ENCODE data around the gene GRM4.

GRM4 gene

GRCh38 chr6:33979750-33980149 lies 166.1 kb downstream of the GRM4 start:
- no peak for DNase-seq
- in situ Hi-C loops (cut with MboI; ENCODE audit: low pct_unique_long_range_greater_than_20kb, low sequenced_read_pairs), result no loop called here

- in situ Hi-C loops (cut with MboI; ENCODE audit: low pct_unique_long_range_greater_than_20kb, low sequenced_read_pairs), result no loop called here
- DNase-seq, result no peak
Measured at GRCh38 chr6:33978412-33979150, 167.3 kb downstream of the GRM4 start.

GRCh38 chr6:33977606-33978411 lies 168.1 kb downstream of the GRM4 start:
- DNase-seq, result no peak
- in situ Hi-C loops (cut with MboI; ENCODE audit: low pct_unique_long_range_greater_than_20kb, low sequenced_read_pairs), result no loop called here

- in situ Hi-C loops (cut with MboI; ENCODE audit: low pct_unique_long_range_greater_than_20kb, low sequenced_read_pairs), result no loop called here
- DNase-seq, result no peak
Measured at GRCh38 chr6:33976437-33977360, 169.2 kb downstream of the GRM4 start.

- no peak for DNase-seq
- in situ Hi-C loops (cut with MboI; ENCODE audit: low pct_unique_long_range_greater_than_20kb, low sequenced_read_pairs), result no loop called here
Measured at GRCh38 chr6:33975661-33976436, 170.0 kb downstream of the GRM4 start.

GRCh38 chr6:33974471-33974870 lies 171.4 kb downstream of the GRM4 start:
- in situ Hi-C loops (cut with MboI; ENCODE audit: low pct_unique_long_range_greater_than_20kb, low sequenced_read_pairs), result no loop called here
- DNase-seq, result no peak

- in situ Hi-C loops (cut with MboI; ENCODE audit: low pct_unique_long_range_greater_than_20kb, low sequenced_read_pairs), result no loop called here
- no peak for DNase-seq
Measured at GRCh38 chr6:33974030-33974429, 171.9 kb downstream of the GRM4 start.

- DNase-seq, result no peak
- in situ Hi-C loops (cut with MboI; ENCODE audit: low pct_unique_long_range_greater_than_20kb, low sequenced_read_pairs), result no loop called here
Measured at GRCh38 chr6:33971580-33971979, 174.3 kb downstream of the GRM4 start.

Measured in KBM-7 (cell line).